Measurements from ENCODE around the gene ABHD15. TPM values are rescaled to one million over a fixed set of nuclear protein-coding genes. Genes with fewer than 3 reads are reported as not detected.
A peak's percentile ranks its signal among the peaks of the same experiment; 100 is the strongest.

ABHD15 gene
- total RNA-seq, 3 donors from 2014 or later, result 12.9 to 19.5 (median 13.6) TPM

- H3K4me3 ChIP-seq, result no peak overlapping the region
- intact Hi-C loops (cut with DNase I, micrococcal nuclease), result no loop called here
- TF ChIP-seq, protein P1, sequence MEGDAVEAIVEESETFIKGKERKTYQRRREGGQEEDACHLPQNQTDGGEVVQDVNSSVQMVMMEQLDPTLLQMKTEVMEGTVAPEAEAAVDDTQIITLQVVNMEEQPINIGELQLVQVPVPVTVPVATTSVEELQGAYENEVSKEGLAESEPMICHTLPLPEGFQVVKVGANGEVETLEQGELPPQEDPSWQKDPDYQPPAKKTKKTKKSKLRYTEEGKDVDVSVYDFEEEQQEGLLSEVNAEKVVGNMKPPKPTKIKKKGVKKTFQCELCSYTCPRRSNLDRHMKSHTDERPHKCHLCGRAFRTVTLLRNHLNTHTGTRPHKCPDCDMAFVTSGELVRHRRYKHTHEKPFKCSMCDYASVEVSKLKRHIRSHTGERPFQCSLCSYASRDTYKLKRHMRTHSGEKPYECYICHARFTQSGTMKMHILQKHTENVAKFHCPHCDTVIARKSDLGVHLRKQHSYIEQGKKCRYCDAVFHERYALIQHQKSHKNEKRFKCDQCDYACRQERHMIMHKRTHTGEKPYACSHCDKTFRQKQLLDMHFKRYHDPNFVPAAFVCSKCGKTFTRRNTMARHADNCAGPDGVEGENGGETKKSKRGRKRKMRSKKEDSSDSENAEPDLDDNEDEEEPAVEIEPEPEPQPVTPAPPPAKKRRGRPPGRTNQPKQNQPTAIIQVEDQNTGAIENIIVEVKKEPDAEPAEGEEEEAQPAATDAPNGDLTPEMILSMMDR (IDR thresholded peaks at IDR 0.05), result no peak
These were observed 29.3 kb upstream of the ABHD15 start for GRCh38 chr17:29595943-29596774.

DNA sequence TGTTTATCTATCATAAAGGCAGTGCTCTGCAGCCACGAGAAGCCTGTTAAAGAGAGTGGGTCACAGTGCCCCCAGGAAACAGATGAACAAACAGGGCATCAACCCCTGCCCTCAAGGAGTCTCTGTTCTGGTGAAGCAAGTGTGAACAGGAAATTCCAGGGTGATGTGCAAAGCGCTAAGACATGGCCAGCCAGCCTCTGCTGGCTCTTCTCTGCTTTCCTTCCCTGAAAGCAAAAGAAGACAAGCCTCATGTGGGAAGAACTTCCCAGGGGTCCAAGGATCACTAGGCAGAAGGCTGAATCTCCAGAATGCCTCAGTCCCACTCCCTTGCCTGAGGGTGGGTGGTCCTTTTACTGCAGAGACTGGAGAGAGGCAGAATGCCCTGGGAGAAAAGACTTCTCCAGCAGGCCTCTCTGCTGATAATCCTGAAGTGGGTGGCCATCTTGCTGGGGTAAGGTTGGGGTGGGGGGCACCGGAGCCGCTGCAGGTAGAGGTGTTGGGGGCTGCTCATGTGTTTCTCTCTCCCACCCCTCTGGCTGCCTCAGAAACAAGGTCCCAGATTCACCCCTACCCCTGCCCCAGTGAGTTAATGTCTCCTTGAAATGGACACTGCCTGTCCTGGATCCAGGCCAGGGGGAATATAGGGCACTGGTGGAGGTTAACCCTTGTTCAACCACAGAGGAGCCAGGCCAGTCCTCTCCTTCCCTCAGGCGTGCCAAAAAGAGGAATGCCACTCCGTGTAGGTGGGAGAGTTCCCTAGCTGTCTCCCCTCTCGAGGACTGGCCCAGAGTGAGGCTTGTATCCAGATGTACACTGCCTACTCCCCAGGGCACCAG is 28.5 kb upstream of the ABHD15 start:
- intact Hi-C loops (cut with DNase I, micrococcal nuclease), result no loop called here
- DNase-seq, result no peak
- Histone ChIP-seq H3K4me3 (no peak overlapping the region), H3K36me3 (ENCODE audit: low read depth) (no peaks in the 10 kb centered on the region), H3K9me3 (no peaks in the 10 kb centered on the region), H3K4me1 (ENCODE audit: low read depth) (peaks cover 34% of the 10 kb centered on the region)
- ATAC-seq, result no peak
- TF ChIP-seq, protein P1 (IDR thresholded peaks at IDR 0.05), result no peak

More at GRCh38 chr17:29595943-29596774, 29.3 kb upstream of the ABHD15 start:
- ATAC-seq, result no peak
- Histone ChIP-seq H3K9me3 (no peaks in the 10 kb centered on the region), H3K36me3 (ENCODE audit: low read depth) (no peaks in the 10 kb centered on the region), H3K4me1 (ENCODE audit: low read depth) (peaks cover 25% of the 10 kb centered on the region)
- peak in 1 of 3 donors; percentile 21 for DNase-seq

GRCh38 chr17:29594519-29595090 is 27.8 kb upstream of the ABHD15 start:
- TF ChIP-seq, protein P1 (IDR thresholded peaks at IDR 0.05), result no peak
- intact Hi-C loops (cut with DNase I, micrococcal nuclease), result no loop called here
- ATAC-seq, result no peak
- Histone ChIP-seq H3K4me1 (ENCODE audit: low read depth) (peaks cover 39% of the 10 kb centered on the region), H3K36me3 (ENCODE audit: low read depth) (no peaks in the 10 kb centered on the region), H3K4me3 (no peak overlapping the region), H3K9me3 (no peaks in the 10 kb centered on the region)
- peak in 2 of 3 donors; percentile 42 to 54 for DNase-seq

GRCh38 chr17:29593591-29594518 is 27.0 kb upstream of the ABHD15 start:
- TF ChIP-seq, protein P1 (IDR thresholded peaks at IDR 0.05), result no peak
- Histone ChIP-seq H3K9me3 (no peaks in the 10 kb centered on the region), H3K36me3 (ENCODE audit: low read depth) (no peaks in the 10 kb centered on the region), H3K4me3 (no peak overlapping the region), H3K4me1 (ENCODE audit: low read depth) (peaks cover 39% of the 10 kb centered on the region)
- ATAC-seq (no peak), DNase-seq (peak in 2 of 3 donors; percentile 52 to 62)
- intact Hi-C loops (cut with DNase I, micrococcal nuclease), result no loop called here
